ENCODE results near the gene AHI1.

Gene AHI1

DNA sequence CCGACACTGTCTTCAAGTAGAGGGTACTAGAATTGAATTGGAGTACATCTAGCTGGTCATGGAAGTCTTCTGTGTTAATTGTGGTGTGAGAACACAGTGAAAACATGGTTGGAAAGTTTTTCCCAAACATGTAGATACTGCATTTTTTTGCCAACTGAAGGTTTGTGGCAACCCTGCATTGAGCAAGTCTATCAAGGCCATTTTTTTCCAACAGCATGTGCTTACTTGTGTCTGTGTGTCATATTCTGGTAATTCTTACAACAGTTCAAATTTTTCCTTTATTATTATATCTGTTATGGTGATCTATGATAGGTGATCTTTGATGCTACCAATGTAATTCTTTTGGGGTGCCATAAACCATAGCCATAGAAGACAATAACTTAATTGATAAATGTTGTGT lies 169.4 kb downstream of the AHI1 start:
- no peak for DNase-seq (ENCODE audit: low read depth in 3 of 3)

DNA sequence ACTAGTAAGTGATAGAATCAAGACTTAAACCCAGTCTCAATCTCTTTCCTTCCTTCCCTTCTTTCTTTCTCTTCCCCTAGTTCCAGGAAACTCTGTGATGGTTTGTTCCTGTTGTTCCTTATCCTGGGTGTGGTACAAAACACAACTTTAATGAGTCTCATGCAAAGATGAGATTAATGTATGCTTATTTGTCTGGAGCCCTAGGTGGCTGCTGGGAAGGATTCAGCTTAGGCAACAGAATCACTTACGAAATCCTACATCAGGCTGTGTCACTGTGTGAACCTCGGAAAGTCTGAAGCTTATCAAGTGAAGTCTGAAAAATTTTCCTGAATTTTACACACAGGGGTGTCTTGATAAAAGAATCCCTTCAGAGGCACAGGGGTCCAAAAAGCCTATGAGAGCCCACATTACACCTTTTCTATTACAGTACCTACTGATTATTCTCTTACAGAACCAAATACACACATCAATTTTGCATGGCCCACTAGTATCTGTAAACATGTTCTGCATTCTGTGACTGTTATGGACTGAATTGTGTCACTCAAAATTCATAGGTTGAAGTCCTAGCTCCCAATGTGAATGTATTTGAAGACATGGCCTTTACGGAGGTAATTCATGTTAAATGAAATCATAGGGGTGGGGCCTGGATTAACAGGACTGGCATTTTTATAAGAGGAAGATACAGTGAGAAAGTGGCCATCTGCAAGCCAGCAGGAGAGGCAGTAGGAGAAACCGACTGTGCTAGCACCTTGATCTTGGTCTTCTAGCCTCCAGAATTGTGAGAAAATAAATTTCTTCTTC lies 171.7 kb downstream of the AHI1 start:
- DNase-seq (ENCODE audit: low read depth in 3 of 3) = no peak

DNA sequence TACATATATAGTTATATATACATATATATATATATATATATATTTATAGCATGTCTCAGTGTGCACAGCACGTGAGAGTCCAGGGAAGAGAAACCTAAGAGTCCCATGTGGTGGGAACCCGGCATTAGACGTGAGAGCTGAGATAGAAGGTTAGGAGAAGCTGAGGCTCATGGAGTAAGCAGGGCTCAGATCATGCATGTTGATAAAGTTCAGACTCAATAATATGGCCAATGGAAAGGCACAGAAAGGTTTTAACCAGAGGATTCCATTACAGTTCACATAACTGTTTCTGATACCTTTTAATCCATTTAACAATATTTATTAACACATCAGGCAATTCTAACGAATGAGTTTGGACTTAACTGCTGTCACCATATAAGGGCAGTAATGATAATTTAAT lies 173.0 kb downstream of the AHI1 start:
- no peak for DNase-seq (ENCODE audit: low read depth in 3 of 3)

DNA sequence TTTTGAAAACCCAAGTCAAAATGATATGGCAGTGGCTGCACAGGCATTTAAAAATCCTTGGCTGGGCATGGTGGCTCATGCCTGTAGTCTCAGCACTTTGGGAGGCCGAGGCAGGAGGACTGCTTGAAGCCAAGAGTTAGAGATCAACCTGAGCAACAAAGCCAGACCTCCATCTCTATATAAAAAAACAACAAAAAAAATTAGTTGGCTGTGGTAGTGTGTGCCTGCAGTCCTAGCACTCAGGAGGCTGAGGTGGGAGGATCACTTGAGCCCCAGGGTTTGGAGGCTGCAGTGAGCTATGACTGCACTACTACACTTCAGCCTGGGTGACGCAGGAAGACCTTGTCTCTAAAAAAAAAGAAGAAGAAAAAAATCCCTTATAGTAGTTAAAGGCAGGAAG lies 173.6 kb downstream of the AHI1 start:
- DNase-seq (ENCODE audit: low read depth in 3 of 3) = no peak

DNA sequence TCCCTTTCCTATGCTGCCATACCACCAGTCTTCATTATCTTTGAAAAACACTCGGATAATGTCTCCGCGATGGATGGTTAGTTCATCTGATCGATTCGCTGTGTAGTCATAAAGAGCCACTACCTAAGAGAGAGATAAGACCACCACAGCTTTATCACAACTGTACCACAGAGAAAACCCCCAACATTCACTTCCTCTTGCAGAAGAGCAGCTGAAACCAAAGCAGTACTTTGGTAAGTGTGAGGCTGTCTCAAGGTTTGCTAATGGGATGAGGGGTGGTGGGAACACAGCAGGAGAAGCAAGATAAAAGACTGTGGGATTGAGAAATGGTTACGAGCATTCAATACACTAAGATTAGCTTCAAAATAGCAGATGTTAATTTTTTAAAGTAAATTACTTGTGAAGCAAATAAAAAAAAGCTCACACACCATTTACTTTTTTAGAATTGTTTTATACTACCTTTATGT lies 174.3 kb downstream of the AHI1 start:
- DNase-seq (ENCODE audit: low read depth in 3 of 3) = no peak

DNA sequence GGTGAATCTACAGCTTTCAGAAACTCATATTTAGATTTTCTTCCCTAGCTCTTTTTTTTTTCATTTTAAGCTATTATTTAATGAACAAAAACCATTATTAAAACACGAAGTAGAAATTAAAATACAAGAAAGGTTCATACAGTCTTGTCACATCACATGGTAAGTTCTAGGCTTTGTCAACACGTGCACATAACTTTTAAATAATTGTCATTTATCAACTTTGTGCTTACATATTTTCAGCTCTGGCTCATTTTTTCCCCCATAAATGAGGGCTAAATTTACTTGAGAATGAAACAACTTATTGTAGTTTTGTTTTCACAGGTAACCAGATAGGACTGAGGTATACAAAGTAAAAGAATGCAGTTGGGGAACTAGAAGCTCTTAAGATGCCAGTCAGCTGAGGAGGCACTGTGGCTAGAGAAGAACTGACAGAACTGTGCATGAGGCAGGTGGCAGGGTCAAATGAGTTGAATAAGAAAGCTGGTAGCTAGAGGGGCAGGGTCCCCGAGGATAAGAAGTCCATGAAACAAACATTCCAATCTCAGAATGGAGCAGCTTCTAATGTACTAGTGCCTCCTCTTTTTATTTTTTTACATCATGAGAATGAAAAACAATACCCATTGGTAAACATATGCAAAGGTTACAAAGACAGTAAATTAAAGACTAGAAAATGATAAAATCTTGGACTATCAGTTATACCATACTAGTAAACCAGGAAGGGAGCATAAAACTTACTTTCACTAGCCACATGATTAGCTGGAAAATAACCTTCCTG lies 174.9 kb downstream of the AHI1 start:
- no peak for DNase-seq (ENCODE audit: low read depth in 3 of 3)

DNA sequence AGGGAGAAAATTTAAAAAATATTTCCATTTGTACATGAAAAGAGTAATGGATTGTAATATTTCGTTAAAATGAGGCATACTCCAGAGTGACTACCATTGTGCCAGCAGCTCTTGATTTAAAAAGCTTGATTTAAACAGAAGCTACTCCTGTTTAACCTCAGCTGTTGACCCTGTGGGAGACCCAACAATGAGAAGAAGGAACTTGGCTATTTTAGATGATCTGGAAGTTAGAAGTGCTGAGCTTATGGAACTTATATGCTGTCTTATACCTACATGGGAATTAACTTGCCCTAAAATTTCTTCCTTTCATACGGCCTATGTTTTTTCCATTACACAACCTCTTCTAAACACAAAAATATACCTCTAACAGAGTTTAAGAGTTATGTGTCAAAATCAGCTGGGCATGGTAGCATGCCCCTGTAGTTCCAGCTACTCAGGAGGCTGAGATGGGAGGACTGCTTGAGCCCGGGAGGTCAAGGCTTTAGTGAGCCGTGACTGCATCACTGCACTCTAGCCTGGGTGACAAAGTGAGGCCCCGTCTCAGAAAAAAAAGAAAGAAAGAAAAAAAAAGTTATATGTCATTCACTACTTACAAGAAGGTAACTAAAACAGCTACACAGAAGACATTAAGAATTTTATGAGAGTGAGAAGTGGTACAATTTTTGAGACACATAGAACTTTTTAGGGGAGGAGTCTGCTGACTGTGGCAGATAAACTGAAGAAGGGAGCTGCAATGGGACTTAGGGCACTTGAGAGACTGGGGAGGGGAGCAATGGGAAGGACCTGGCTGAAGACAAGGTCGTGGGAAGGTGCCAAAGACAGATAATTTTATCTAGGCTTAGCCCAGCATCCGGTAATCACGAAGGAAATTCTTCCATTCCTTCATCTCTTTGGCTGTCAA lies 176.6 kb downstream of the AHI1 start:
- no peak for DNase-seq (ENCODE audit: low read depth in 3 of 3)

DNA sequence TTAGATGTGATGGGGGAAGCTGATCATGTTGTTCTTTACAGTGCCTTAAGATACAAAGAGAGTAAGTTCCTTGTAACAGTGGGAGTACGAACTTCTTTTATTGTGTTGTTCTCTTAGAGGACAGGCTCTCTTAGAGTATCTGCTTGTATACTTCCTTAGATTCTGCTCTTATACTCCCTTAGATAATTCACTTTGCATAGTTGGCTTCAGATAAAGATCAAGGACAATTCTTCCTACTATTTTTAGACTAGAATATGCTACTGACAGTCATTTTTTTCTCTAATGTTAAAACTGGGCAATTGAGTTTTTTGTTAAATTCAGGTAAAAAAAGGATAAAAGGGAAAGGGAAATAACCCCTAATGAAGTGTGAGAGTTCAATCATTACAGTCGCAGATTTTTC lies 177.7 kb downstream of the AHI1 start:
- no peak for DNase-seq (ENCODE audit: low read depth in 3 of 3)

DNA sequence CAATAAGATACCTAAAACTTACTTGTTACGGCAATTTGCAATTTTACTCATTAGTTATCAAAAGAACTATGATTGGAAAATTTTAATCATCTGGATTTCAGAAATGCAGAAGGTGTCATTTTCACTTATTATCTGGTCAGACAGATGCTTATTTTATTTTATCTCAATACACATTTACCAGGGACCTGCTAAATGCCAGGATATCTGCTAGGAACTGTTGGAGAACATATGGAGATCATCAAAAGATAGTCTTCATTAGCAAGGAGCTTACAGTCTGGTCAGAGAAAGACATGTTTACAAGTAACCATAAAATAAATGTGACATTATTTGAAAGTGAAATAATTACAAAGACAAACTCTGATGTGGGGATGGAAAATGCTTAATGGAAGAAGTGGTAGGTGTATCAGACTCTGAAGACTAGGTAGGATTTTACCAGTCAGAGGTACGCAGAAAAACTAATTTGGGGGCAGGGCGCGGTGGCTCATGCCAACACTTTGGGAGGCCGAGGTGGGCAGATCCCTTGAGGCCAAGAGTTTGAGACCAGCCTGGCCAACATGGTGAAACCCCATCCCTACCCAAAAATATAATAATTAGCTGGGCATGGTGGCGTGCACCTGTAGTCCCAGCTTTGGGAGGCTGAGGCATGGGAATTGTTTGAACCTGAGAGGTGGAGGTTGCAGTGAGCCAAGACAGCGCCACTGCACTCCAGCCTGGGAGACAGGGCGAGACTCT lies 178.6 kb downstream of the AHI1 start:
- no peak for DNase-seq (ENCODE audit: low read depth in 3 of 3)

DNA sequence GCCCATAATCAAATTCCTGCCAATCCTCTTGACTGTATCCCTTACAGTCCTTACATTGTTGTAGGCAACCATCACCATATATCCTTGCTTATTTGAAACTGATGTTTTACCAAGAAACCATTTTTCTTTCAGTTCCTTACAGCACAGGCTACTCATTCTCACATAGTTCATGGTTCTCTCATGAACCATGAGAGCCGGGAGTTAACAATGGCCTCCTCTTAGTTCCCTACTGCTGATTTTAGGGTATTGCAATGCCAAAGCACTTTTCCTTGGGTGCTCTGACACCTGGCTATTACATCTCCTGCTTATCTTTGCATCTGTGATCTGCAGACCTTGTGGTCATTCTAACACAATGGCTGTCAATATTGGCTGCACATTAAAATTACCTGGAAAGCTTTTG lies 183.0 kb downstream of the AHI1 start:
- DNase-seq (ENCODE audit: low read depth in 3 of 3) = no peak

DNA sequence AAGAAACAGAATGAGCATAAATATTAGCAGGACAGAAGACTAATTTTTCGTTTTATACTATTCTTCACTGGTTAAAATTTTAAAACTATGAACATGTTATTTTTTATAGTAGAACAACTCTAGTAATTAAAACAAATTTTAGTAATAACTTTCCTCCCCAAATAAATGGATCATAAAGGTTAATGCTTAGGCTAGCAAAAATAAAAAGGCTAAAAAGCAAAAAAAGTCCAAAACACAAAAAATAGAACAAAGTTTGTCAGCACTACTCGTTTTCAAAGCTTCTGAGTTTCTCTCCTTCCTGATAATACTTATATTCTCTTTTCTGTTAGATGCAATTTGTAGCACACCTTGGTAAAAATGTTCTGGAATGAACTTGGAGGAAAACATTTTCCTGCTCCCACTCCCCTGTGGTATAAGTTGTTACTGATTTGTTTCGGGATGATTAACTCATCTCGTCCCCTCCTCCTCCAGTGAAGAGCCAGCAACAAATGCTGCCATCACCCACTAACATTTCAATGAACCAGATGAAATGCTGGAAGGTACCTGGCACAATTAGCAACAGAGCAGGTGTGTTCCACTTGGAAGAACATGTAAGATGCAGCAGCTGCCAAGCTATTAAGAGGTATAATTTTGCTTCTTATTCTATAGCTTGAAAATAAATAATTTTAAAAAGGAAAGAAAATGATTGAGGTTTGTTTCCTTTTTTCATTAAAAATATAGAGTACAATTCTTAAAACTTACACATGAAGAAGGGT lies 185.9 kb downstream of the AHI1 start:
- DNase-seq (ENCODE audit: low read depth in 3 of 3) = no peak

DNA sequence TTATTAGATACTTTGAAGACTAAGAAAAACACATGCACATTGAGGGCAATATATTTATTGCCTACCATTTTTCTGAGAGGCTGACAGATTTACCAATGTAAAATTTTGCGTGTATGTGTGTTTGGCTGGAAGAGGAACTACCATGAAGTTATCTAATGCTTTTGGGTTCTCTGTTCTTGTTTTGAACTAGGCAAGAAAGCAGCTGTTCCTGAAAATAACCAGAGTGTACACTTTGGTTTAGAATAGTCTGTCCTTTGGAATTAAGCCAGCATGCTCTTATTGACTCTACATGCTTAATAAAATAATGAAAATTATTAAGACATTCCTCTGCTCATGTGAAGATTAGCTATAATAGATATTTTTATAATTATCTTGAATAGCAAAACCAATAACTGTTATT lies 187.2 kb downstream of the AHI1 start:
- no peak for DNase-seq (ENCODE audit: low read depth in 3 of 3)

DNA sequence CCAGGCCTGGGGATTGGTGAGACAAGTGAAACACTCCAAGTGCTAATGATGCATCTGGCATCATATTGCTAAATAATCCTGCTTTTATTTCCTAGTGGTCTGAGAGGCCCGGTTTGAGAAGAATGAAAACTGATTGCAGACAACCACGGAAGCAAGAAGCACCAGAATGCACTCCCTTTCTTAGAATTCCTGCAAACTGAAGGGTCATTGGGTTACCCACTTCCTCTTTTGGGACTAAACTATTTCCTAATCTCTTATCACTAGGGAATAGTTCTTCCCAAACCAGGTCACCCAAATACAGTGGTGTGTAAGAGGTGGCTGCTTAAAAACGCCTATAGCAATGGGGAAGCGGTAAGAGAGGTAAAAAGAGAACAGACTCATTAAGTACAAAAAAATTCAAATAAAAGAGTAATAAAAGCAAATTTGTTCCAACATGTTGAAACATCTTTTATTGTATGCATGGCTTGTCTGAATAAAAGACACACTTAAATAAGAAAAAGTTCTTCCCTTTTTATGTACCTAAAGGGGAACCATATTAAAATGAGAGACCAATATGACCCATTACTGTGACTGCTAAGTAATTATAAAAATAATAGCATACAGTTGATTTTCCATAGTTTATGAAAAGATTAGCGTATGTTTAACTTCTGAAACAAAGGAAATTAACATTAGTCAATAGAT lies 190.7 kb downstream of the AHI1 start:
- DNase-seq (ENCODE audit: low read depth in 3 of 3) = no peak

DNA sequence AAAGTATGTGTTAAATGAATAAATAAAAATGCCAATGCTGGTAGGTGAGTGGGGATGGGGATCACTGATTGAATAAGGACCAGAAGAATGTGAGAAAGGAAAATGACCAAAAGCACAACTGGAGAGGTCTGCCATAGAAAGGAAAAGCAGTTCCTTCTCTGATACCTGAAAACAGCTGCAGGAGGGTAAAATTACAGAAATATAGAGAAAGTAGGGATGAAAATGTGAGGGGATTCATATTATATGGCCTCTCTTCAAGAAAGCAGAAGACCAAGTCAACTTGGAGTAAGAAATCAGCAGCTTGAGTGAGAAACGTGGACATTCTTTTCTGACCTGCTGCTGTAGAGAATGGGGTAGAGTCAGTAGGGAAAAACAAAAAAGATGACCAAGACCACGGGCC lies 191.4 kb downstream of the AHI1 start:
- no peak for DNase-seq (ENCODE audit: low read depth in 3 of 3)

DNA sequence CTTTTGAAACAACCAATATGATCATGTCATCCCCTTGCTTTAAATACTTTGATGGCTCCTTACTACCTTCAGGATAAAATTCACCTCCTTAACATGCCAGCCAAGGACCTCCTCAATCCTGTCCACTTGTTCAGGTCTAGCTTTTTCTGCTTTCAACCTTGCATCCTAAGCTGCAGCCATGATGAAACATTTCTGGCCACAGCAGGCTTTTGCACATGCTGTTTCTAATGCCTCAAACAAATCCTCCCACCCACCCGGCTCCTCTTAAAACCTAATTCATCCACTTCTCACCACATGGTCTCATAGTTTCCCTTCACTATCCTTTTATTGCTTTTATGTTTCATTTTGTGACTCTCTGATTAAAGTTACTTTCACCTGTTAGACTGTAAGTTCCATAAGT lies 191.9 kb downstream of the AHI1 start:
- no peak for DNase-seq (ENCODE audit: low read depth in 3 of 3)

DNA sequence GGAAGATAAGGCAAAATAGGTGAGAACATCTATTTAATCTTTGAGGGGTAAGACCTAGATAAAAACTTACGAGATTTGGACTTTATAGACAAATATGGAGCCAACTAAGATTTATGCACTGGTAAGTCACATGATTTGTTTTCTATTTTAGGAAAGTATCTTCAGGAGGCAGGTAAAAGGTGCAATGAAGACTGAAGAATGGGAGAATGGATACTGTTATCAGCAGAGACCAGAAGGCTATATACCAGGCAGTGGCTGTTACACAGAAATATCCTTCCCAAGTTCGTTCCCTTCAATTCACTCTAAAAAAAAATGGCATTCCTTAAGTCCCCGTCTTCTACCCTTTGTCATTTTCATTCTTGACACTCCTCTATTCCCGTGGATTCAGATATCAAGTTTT lies 192.7 kb downstream of the AHI1 start:
- DNase-seq (ENCODE audit: low read depth in 3 of 3) = no peak

DNA sequence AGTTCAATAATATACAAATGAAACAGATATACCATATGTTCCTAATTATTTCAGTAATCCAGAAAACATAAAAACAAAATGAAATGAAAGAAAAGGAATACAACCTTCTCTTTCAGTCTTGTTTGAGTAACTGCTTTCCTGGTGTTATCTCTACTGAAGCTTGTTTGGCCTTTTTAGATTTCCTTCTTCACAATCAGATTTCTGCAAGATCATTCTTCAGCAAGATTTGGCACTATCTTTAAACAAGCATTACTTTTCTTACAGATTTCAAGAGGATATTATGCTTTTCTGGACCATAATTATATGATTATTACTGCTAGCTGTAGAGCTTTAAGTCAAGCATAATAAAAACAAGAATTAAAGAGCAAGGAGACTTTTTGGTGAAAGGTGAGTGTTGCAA lies 196.2 kb downstream of the AHI1 start:
- DNase-seq (ENCODE audit: low read depth in 3 of 3) = no peak

DNA sequence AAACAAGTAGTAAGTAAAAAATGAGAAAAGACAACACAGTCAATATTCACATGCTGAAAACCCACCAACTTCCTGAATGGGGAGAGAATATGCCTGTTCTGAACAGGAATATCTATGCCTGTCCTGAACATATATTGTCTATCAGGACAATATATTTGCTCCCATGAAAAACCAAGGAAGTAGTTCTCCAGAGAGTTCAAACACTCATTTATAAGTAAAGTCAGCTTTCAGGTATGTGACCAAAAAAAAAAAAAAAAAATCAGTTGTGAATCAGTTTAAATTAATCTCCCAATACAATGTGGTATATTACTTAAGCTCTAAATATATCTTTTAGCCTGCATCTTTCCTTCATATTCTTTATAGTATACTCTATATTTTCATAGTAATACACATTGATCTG lies 197.0 kb downstream of the AHI1 start:
- DNase-seq (ENCODE audit: low read depth in 3 of 3) = no peak

DNA sequence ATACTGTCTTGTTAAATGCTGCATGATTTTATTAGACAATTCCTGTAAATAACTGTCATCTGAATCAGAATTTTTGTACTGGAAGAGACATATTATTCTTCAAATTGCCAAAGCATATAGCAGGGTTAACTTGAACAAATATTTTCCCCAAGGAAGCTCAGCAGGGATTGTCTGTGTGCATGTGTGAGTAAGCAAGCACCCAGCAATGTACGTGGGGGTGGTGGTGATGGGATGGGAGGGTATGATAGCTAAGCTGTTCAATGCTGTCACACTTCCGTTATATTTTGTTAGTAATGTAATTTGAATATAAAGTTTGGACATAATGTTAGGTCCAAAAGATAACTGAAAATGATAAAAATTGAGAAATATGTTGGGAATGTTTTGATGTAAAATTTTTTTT lies 198.3 kb downstream of the AHI1 start:
- DNase-seq (ENCODE audit: low read depth in 3 of 3) = no peak

DNA sequence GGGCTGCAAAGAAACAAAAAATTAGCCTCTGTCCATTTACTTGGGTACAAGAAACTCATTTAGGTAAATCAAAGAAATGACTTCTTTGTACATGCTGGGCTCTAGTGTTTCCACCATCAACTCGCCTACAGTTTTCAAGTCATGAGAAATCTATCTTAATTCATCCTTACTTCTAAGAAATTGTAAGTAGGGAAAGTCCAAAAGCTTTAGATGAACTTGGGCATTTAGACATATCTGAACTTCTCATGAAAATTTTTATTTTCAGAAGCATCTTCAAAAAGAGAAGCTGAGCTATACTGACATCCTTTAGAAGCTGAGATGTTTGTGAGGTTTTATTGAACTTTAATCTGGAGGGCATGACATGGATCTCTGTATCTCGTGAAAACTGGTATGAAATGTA lies 199.1 kb downstream of the AHI1 start:
- DNase-seq (ENCODE audit: low read depth in 3 of 3) = no peak
